Renal pelvis (tissue), 4 donors: ENCODE results near the gene LRRK2. TPM values are rescaled to one million over a fixed set of nuclear protein-coding genes. Genes with fewer than 3 reads are reported as not detected.
"Not testable (repeated sequence)": the region's sequence is repeated elsewhere in the genome, so short reads cannot be mapped to it uniquely, and the experiment has no call there.

Source experiments
- DNase-seq: peaks from one replicate; pipeline ENCODE4 v3.0.0-alpha.2; 2013
- polyA plus RNA-seq, 3 donors: library from polyadenylated mRNA; unstranded; fragments of 120-200 nt; gene quantifications; one replicate each; pipeline ENCODE4 v1.2.1, GENCODE V29; 2013; ENCODE audit not compliant: insufficient read length in 3 of 3

Gene LRRK2
- polyA plus RNA-seq, 3 donors: 23.0 to 34.2 (median 30.3) TPM

GRCh38 chr12:40211186-40211585, 13.6 kb upstream of the LRRK2 start:
- DNase-seq: not testable (repeated sequence)

DNA sequence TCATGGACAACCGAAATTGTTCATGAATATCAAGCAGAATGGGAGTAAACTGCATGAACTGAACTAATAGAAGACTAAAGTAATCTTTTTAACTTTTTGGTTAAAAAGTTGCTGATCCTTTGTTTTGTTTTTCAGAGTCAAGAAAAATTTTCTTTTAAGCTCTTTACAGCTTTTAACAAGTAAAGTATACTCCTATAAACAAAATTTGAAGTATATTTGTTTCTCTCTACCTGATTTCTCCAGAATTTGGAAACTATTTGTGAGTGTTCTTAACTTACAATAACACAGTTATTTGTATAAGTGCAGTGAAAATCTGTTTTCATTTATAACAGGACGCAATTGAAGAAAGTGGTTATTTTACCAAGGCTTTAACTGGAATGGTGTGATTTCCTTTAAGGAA, 12.2 kb upstream of the LRRK2 start:
- DNase-seq: no peak

GRCh38 chr12:40215982-40216381, 8.8 kb upstream of the LRRK2 start:
- DNase-seq: no peak

DNA sequence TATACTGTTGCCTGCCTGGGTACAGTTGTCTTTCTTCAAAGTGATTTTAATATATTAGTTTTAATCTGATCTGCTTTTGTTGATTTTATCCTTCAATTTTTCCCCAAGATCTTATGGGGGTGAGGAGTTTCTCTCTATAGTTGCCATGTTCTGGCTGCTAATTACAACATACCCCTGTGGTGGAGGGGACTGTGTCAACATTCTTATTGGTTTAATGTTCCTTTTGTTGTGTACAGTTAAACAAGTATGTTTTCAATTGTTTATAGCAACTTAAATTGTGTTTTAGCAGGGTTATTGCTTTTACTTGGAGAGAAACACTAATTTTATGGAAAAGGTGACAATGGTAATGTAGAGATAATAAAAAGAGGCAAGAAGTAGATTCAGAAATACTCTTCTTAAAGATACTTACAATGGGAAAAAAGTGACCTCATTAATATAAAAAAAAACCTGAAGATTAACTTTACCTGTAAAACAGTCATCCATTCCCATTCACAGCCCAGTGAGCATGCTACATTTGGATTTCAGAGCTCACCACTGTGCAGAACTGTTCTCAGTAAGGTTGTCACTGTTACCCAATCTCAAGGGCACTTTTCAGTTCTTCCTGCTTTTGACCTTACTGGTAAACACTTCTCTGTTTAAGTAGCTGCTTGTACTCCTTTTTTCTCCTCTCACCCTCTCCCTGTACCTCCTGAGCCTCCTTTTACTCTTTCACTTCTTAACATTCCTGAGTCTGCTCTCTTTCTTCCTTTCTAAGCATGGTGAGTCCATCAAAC, 8.1 kb upstream of the LRRK2 start:
- DNase-seq: no peak

DNA sequence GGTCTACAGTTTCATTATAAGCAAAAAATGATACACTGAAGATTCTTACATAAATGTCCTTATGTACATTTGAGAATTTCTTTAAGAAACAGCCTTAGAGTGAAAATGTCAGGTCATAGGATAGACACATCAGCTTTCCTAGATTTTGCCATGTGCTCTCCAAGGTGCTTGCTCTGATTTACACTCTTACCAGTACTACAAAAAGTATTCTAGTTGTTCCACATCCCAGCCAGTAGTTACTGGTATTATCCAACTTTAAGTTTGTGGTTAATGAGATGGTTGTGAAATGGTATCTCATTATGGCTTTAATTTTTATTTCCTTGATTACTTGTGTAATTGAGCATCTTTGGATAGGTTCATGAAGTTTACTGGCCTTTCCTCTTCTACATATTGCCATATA, 5.0 kb upstream of the LRRK2 start:
- DNase-seq: no peak

DNA sequence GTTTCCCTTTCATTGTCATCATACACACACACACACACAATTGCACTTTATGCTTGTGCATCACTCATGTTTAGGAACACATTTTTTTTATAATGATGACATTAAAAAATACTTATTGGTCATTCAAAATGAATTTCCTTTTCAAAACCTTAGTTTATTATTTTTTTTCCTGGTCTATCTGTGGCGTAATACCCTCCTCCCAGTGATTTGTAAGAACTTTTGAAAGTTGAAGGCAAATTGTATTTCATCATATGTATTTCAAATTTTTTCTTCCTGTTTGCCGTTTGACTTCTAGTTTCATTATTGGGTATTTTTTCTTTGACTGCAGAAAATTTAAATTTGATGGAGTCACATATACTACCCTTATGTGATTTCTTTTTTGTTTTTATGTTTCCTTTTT, 2.5 kb upstream of the LRRK2 start:
- no peak for DNase-seq

- no peak for DNase-seq
Measured at GRCh38 chr12:40223646-40224045, 1.2 kb upstream of the LRRK2 start.

GRCh38 chr12:40225337-40225983, 663 bp downstream of the LRRK2 start:
- no peak for DNase-seq

DNA sequence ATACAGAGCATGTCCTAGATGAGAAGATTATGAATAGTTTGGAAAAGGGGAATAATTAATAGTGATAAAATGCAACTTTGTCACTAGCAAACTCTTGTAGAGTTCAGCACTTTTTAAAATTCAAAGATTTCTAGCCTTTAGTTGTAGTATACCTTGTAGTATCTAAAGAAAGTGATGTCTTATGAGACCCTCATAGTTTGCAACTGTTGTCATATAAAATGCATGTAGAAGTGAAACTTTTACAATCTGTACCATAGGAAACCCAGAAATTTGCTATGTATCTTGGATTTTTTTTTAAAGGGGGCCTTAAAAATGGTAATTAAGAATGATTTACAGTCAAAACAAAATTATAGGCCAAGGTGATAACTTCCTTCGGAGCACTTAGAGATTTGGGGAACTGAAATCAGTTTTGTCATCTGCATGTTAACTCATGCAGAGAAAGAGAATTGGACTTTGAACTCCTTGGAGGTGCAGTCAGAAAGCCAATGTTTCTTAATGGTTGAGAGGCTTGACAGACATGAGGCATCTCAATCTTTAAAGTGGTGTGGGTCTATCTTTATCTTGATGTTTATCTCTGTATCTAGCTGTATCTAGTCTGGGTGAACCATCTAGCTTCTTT, 1.3 kb downstream of the LRRK2 start:
- no peak for DNase-seq

GRCh38 chr12:40226705-40227104, 1.9 kb downstream of the LRRK2 start:
- no peak for DNase-seq

DNA sequence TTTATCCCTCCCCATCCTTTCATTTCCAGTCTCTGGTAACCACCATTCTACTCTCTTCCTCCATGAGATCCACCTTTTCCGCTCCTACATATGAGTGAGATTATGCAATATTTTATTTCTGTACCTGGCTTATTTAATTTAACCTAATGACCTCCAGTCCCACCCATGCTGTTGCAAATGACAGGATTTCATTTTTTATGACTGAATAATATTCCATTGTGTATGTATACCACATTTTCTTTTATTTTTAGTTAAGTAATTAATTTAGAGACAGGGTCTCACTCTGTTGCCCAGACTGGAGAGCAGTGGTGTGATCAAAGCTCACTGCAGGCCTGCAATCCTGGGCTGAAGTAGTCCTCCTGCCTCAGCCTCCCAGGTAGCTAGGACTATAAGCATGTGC, 2.6 kb downstream of the LRRK2 start:
- no peak for DNase-seq

- DNase-seq: no peak
Measured at GRCh38 chr12:40228727-40229126, 3.9 kb downstream of the LRRK2 start.

- no peak for DNase-seq
Measured at GRCh38 chr12:40229690-40230651, 5.2 kb downstream of the LRRK2 start.

DNA sequence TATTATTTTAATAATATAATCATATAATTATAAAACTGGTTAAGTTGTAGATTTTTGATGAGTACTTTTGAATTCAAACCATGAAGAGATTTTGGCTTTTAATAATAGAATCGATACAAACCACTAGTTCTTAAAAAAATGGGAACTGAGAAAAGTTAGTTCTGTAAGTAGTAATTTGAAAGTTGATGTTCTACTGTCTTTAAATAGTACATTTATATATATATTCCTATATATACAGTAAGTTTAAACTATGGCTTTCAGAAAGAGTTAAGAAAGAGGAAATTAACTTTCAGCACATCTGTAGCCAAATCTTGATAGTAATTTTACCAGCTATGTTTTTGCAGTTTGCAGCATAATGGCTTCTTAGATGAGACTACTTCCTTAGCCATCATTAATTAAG, 7.8 kb downstream of the LRRK2 start:
- DNase-seq: no peak

DNA sequence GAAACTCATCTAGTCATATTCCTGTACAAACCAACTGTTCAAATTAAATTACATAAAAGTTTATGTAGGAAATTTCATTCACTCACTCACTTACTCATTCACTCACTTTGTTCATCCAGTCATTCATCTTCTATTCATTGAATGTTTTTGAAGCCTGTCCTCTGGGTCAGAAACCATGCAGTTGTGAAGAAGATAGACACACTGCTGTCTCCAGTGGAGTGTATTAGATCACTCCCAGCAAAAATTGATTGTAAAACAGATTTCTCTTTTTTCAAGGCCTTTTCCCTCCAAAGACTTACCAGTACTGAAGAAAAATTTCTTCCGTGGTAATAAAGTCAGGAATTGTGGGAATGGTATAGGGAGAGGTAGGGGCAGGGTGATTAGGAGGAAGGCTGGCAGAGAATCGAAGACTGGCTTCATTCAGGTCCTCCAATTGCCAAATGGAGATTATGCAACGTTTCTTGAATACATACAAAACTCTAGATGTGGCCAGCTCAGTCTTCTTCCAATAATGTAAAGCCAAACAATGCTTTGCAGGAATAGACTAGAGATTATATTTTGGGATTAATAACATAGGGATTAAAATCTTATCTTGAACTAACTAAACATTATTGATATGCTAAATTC, 9.1 kb downstream of the LRRK2 start:
- DNase-seq: no peak

DNA sequence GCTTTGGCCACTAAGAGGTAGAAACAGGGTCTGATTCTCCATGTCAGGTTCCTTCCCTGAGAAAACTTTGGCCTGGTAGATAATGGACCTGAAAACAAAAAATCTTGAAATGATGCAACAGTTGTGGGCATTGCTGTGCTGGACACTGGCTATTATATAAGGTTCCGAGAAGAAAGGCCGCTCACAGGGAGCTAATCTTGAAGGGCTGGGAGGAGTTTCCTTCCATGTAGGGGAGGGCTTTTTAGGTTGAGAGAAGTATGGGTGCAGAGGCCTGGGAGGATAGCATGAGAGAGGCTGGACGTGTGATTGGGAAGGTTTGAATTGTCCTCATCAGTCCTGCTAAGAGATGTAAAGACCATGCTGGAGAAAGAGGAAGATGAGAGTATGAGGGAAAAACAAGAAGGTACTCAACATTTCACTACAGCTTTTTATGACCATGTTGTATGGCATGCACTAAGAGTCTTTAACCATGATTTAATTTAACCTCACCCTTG, 11.6 kb downstream of the LRRK2 start:
- no peak for DNase-seq

- no peak for DNase-seq
Measured at GRCh38 chr12:40238266-40238902, 13.6 kb downstream of the LRRK2 start.

- no peak for DNase-seq
Measured at GRCh38 chr12:40238979-40239378, 14.2 kb downstream of the LRRK2 start.

DNA sequence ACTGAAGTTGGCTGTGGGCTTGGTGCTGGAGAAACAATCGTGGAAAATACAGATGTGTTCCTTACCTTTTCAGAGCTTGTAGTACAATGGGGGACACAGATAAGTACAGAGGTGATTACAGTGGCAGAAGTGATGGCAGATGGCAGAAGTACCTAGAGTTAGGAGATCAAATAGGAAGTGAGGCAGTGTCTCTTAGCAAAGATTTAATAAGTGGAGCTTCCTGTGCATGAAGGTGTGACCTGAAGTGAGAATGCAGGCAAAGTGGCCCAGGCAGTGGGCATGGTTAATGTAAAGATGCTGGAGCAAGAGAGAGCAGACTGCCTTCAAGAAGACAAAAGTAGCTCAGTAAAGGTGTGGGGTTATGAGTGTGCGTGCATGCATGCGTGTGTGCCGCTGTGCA, 16.0 kb downstream of the LRRK2 start:
- no peak for DNase-seq

GRCh38 chr12:40241741-40242140, 16.9 kb downstream of the LRRK2 start:
- no peak for DNase-seq
